ENCODE data around the gene TMEM131.
A peak's percentile ranks its signal among the peaks of the same experiment; 100 is the strongest.
"Not testable (repeated sequence)": the region's sequence is repeated elsewhere in the genome, so short reads cannot be mapped to it uniquely, and the experiment has no call there.

Gene TMEM131

DNA sequence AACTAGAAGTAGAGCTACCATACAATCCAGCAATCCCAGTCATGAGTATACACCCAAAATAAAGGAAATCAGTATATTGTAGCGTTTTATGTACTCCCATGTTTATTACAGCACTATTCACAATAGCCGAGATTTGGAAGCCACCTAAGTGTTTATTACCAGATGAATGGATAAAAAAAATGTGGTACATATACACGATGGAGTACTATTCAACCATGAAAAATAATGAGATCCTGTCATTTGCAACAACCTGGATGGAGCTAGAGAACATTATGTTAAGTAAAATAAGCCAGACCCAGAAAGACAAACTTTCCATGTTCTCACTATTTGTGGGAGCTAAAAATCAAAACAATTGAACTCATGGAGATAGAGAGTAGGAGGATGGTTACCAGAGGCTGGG is 131.9 kb downstream of the TMEM131 start:
- no peak for DNase-seq (ENCODE audit: low spot score)

- no peak for DNase-seq (ENCODE audit: low spot score)
Measured at GRCh38 chr2:97861177-97861576, 134.6 kb downstream of the TMEM131 start.

- DNase-seq (ENCODE audit: low spot score): peak; percentile 28
Measured at GRCh38 chr2:97858442-97858841, 137.3 kb downstream of the TMEM131 start.

DNA sequence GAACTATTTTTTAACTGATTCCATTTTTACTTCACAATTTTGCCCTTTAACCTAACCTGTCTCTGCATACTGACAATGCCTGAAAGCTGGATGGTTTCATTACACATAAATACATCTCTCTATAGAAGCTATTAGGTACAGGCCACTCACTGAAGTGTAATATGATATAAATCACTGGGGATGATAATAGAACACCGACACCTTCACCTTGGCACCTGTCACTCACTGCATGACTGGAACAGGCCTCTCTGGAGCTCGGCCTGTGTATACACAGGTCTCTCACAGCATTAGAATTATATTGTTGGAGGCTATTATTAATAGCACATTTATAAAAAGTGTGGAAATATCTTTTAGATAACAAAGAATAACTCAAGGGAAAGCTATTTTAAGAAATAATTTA is 138.2 kb downstream of the TMEM131 start:
- DNase-seq (ENCODE audit: low spot score): no peak

DNA sequence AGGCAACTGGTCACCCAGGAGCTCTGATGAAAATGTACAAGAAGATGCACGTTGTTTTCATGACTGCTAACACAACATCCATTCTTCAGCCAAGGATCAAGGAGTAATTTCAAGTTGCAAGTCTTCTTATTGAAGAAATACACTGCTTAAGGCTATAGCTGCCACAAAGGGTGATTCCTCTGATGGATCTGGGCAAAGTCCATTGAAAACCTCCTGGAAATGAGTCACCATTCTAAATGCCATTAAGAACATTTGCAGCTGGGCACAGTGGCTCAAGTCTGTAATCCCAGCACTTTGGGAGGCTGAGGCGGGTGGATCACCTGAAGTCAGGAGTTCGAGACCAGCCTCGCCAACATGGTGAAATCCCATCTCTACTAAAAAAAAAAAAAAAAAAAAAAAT is 142.7 kb downstream of the TMEM131 start:
- not testable (repeated sequence) for DNase-seq (ENCODE audit: low spot score)

GRCh38 chr2:97851172-97851571 is 144.6 kb downstream of the TMEM131 start:
- no peak for DNase-seq (ENCODE audit: low spot score)

DNA sequence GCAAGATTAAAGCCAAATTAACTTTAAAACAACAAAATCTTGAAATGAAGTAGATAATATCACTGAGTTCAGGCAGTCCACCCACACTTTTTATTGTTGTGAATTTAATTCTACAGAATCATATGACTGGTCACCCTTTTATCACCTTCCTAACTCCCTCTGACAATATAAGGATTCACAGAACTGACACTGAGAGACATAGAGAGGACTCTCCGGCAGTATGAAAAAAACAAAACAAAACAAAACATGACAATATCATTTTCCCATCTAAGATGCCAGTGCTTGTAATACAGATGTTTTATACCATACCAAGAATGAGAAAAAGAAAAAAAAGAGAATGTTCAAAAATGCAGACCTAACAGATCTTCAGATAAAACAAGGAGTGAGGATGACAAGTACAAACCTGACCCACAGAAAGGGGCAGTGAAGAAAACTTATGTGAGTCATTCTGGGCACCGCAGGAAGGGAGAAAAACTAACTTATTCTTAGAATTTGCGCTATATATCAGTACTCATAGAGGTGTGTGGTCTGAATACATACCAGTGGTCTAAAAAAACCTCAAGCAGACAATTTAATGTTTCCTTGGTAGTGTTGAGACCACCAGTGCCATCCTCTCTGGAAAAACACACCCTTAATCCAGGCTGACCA is 145.7 kb downstream of the TMEM131 start:
- no peak for DNase-seq (ENCODE audit: low spot score)

DNA sequence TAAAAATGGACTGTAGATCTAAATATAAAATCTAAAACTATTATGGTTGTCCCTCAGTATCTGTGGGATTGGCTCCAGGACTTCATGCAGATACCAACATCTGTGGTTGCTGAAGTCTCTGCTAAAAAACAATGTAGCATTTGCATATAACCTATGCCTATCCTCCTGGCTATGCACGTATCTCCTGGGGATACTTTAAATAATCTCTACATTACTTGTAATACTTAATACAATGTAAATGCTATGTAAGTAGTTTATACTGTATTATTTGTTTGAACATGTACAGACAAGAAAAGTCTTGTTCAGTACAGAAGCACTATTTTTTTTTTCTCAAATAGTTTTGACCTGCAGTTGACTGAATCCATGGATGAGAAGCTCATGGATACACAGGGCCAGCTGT is 147.4 kb downstream of the TMEM131 start:
- DNase-seq (ENCODE audit: low spot score): no peak

GRCh38 chr2:97846716-97847115 is 149.0 kb downstream of the TMEM131 start:
- DNase-seq (ENCODE audit: low spot score): not testable (repeated sequence)

GRCh38 chr2:97845818-97846217 is 149.9 kb downstream of the TMEM131 start:
- DNase-seq (ENCODE audit: low spot score): no peak

- DNase-seq (ENCODE audit: low spot score): no peak
Measured at GRCh38 chr2:97845133-97845532, 150.6 kb downstream of the TMEM131 start.

GRCh38 chr2:97844311-97844859 is 151.4 kb downstream of the TMEM131 start:
- peak; percentile 54 for DNase-seq (ENCODE audit: low spot score)

DNA sequence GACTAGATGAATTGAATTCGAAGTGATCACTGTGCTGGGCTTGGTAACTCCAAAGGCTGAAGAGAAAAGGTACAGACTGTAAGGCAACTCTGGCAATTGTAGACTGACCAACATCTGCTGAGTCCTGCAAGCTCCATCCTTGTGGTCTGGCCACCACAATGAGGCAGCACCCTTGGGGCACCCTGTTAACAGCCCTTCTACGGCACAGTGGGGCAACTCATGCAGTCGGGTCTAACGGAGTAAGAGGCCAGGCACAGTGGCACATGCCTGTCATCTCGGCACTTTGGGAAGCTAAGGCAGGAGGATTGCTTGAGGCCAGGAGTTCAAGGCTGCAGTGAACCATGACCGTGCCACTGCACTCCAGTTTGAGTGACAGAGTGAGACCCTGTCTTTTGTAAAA is 155.6 kb downstream of the TMEM131 start:
- DNase-seq (ENCODE audit: low spot score): no peak

- no peak for DNase-seq (ENCODE audit: low spot score)
Measured at GRCh38 chr2:97834610-97835009, 161.1 kb downstream of the TMEM131 start.

- DNase-seq (ENCODE audit: low spot score): no peak
Measured at GRCh38 chr2:97831121-97831520, 164.6 kb downstream of the TMEM131 start.

- not testable (repeated sequence) for DNase-seq (ENCODE audit: low spot score)
Measured at GRCh38 chr2:97829255-97829654, 166.5 kb downstream of the TMEM131 start.

- DNase-seq (ENCODE audit: low spot score): not testable (repeated sequence)
Measured at GRCh38 chr2:97827013-97827412, 168.7 kb downstream of the TMEM131 start.

DNA sequence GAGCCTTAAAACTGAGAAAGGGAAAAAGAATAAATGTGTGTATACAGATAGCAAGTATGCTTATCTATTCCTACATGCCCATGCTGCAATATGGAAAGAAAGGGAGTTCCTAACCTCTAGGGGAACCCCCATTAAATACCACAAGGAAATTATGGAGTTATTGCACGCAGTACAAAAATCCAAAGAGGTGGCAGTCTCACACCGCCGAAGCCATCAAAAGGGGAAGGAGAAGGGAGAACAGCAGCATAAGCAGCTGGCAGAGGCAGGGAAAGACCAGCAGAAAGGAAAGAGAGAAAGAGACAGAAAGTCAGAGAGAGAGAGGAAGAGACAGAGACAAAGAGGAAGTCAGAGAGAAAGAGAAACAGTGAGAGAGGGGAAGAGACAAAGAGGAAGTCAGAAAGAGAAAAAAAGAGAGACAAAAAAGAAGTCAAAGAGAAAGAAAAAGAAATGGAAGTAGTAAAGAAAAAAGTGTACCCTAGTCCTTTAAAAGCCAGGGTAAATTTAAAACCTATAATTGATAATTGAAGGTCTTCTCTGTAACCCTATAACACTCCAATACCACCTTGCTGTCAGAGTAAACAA is 169.4 kb downstream of the TMEM131 start:
- not testable (repeated sequence) for DNase-seq (ENCODE audit: low spot score)

DNA sequence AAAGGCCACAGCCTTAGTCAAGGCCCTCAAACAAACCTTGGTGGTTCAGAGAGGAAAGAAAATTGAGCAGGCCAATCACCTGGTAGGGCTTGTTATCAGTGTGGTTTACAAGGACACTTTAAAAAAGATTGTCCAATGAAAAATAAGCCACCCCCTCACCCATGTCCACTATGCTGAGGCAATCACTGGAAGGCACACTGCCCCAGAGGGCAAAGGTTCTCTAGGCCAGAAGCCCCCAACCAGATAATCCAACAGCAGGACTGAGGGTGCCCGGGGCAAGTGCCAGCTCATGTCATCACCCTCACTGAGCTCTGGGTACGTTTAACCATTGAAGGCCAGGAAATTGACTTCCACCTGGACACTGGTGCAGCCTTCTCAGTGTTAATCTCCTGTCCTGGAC is 171.7 kb downstream of the TMEM131 start:
- DNase-seq (ENCODE audit: low spot score): not testable (repeated sequence)

GRCh38 chr2:97821862-97822261 is 173.9 kb downstream of the TMEM131 start:
- not testable (repeated sequence) for DNase-seq (ENCODE audit: low spot score)

GRCh38 chr2:97819754-97820153 is 176.0 kb downstream of the TMEM131 start:
- no peak for DNase-seq (ENCODE audit: low spot score)

GRCh38 chr2:97816411-97816810 is 179.3 kb downstream of the TMEM131 start:
- no peak for DNase-seq (ENCODE audit: low spot score)

- DNase-seq (ENCODE audit: low spot score): no peak
Measured at GRCh38 chr2:97812931-97813330, 182.8 kb downstream of the TMEM131 start.

- no peak for DNase-seq (ENCODE audit: low spot score)
Measured at GRCh38 chr2:97808816-97809215, 186.9 kb downstream of the TMEM131 start.

All from cerebellar cortex (tissue), 1 donor.